ENCODE results near the gene CHRNB4.

GRCh38 chr15:78651007-78651406 is 10.0 kb upstream of the CHRNB4 start:
- no peak for TF ChIP-seq ISL1 (CRISPR knock-in tag; IDR thresholded peaks at IDR 0.05)
- no peak for TF ChIP-seq ZFP30 (CRISPR knock-in tag; IDR thresholded peaks at IDR 0.05)
- no peak for TF ChIP-seq RARB (CRISPR knock-in tag; IDR thresholded peaks at IDR 0.05)
- no peak for TF ChIP-seq ZFP3 (CRISPR knock-in tag; IDR thresholded peaks at IDR 0.05)
- TF ChIP-seq PPARA (CRISPR knock-in tag; IDR thresholded peaks at IDR 0.05; ENCODE audit: borderline replicate concordance) = no peak
- no peak for TF ChIP-seq CSDC2 (CRISPR knock-in tag; IDR thresholded peaks at IDR 0.05)
- no peak for TF ChIP-seq ESRRG (CRISPR knock-in tag; IDR thresholded peaks at IDR 0.05)
- TF ChIP-seq ZNF565 (CRISPR knock-in tag; conservative IDR thresholded peaks at IDR 0.05; ENCODE audit: low read depth) = no peak
- no peak for TF ChIP-seq BACH2 (CRISPR knock-in tag; IDR thresholded peaks at IDR 0.05; ENCODE audit: borderline replicate concordance)
- no peak for TF ChIP-seq ZNF70 (CRISPR knock-in tag; IDR thresholded peaks at IDR 0.05)
- no peak for TF ChIP-seq ARNTL (CRISPR knock-in tag; IDR thresholded peaks at IDR 0.05; ENCODE audit: borderline replicate concordance, low read depth)
- TF ChIP-seq SNAI2 (CRISPR knock-in tag; IDR thresholded peaks at IDR 0.05) = no peak
- no peak for TF ChIP-seq PATZ1 (CRISPR knock-in tag; IDR thresholded peaks at IDR 0.05; ENCODE audit: borderline replicate concordance)
- TF ChIP-seq TSHZ2 (CRISPR knock-in tag; IDR thresholded peaks at IDR 0.05) = no peak
